ENCODE results near the gene EXOC4.

The EXOC4 gene

GRCh38 chr7:133654547-133654946 lies 401.7 kb downstream of the EXOC4 start:
- no peak overlapping the region for H3K4me3 ChIP-seq (ENCODE audit: low read depth, low read length)

DNA sequence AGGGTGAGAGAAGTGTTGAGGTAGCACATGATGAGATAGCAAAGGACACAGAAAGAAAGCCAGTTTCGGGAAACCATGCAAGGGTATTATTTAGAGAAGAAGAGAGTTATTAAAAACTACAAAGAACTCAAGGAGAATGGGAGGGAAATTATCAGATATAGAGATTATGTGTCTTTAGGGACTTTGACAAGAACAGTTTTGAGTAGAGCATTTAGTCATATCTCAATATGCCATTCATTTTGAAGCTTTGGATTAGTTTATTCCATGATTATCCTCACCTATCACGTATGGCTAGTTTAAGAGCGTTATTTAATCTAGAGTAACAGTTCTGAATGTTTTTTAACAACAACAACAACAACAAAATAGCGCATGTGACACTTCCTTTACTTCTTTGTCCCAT lies 409.4 kb downstream of the EXOC4 start:
- no peak overlapping the region for H3K4me3 ChIP-seq (ENCODE audit: low read depth, low read length)

GRCh38 chr7:133662830-133663229 lies 410.0 kb downstream of the EXOC4 start:
- H3K4me3 ChIP-seq (ENCODE audit: low read depth, low read length): no peak overlapping the region

GRCh38 chr7:133664528-133664927 lies 411.6 kb downstream of the EXOC4 start:
- H3K4me3 ChIP-seq (ENCODE audit: low read depth, low read length): no peak overlapping the region

DNA sequence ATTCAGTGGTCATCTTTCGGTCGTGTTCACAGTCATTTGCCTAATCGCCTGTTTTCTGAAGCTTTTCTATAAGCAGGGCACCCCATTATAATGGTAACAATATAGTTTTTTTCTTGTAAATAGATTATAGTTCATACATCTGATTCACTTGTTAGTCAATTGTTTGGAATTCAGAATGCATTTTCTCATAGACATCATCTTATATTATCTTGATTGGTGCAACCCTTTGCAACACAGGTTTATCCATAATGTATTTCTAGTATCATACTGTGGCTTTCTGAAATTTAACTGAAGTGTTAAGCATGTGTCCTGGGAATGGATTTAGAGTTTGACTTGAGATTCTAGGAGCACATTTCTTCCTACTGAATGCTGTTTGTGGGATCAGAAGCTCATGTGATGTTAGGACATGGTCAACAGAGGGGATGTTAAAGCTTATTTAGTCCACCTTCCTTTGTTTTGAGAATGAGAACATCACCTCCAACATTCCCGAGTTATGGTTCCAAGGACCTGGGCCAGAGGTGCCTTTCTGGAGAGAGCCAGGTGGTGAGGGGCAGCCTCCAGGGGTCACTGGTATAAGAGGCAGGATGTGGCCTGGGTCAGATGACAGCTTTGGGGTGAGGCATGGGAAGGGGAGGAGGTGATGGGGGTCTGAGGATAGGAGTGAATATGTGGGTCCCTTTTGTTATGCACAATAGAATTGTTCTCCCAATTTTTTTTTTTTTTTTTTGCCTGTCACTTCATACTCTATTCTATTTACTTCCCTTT lies 415.6 kb downstream of the EXOC4 start:
- no peak overlapping the region for H3K4me3 ChIP-seq (ENCODE audit: low read depth, low read length)

DNA sequence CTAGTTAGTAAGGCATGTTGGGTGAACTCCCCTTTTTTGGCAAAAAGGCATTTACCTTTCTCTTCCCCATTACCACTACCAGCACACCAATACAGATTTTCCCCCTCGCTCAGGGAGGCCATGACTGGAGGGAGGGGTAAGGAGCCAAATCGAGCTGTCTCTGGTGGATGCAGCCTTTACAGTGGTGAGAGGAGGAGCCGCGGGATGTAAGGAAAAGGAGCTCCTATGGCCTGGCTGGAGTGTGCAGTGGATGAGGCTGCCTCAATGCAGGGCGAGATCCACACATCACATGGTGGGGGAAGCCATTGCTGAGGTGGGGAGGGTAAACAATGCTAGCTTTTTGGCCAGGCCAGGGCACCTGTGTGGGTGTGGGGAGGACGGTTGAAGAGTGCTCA lies 416.2 kb downstream of the EXOC4 start:
- H3K4me3 ChIP-seq (ENCODE audit: low read depth, low read length): no peak overlapping the region

DNA sequence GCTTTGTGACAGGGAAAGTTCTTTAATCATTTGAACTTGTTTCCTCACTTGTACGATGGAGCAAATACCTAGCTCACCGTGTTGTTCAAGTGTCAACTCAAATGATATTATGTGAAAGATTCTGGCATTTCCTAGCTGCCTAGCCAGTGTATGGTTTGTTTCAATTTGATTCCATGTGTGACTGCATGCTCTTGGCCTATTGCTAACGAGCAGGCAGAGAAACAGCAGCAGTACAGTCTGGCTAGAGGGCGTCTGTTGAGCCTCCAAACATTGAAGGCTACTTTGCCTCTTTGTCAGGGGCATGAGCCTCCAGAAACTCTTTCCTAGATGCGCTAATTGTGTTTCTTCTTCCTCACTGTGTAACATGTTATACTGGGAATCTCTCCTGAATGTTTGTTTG lies 417.4 kb downstream of the EXOC4 start:
- H3K4me3 ChIP-seq (ENCODE audit: low read depth, low read length): no peak overlapping the region

GRCh38 chr7:133672866-133673265 lies 420.0 kb downstream of the EXOC4 start:
- no peak overlapping the region for H3K4me3 ChIP-seq (ENCODE audit: low read depth, low read length)

DNA sequence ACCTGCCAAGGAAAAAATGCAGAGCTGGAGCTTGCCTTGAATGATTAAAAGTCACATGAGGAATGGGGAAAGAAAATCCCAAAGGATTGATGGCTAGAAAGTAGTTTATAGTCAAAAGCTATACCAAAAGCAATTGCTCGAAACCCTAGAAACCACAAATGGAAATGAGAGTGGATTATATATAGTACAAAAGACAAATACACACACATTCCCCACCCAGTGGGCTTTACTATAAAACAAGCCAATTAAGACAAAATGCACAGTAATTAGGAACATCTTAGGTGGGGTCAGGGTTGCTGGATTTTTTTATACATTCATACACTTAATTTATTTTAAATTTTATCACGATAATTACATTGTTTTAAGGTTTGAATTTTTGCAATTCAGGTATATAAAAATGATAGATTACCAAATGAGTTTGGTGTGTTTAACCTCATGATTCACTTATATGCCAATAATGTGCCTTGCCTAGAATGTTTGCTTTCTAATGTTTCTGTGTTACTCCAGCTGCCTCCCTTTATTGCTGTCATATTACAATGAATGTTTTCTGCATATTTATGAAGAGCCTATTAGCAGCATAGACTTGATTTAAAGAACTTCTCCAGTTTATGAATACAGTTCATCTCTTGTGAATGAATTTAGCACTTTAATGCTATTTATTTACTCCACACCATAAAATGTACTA lies 421.3 kb downstream of the EXOC4 start:
- H3K4me3 ChIP-seq (ENCODE audit: low read depth, low read length): no peak overlapping the region

DNA sequence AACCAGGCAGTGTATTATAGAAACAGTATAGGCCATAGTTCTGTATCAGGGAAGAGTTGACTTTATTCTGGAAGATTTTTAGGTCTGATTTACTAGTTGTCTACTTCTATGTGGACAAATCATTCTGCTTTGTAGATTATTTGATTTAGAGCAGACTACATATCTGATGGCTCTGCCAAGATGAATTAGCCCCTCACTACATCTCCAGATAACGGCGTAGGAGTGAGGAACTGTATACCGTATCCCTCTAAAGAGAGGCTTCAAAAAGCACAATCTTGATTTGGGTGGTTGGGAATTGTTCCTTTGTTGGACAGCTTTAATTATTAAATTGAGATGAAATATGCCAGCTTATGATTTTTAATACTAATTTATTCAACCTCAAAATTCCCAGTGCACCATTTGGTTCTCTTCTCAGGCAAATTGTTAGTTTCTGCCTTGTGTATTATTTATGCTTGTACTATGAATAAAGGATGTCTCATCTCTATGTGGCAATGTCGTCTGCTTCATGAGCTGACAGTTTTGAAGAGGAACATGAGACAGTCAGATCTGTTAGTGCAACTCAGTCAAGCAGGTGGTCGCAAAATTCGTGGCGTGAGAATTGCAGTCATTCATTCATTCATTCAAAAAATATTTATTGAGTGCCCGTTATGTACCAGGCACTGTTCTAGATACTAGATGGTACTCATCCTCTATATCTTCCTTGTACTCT lies 422.8 kb downstream of the EXOC4 start:
- no peak overlapping the region for H3K4me3 ChIP-seq (ENCODE audit: low read depth, low read length)

GRCh38 chr7:133676805-133677370 lies 424.0 kb downstream of the EXOC4 start:
- H3K4me3 ChIP-seq (ENCODE audit: low read depth, low read length): no peak overlapping the region

GRCh38 chr7:133678137-133678814 lies 425.4 kb downstream of the EXOC4 start:
- H3K4me3 ChIP-seq (ENCODE audit: low read depth, low read length): no peak overlapping the region

DNA sequence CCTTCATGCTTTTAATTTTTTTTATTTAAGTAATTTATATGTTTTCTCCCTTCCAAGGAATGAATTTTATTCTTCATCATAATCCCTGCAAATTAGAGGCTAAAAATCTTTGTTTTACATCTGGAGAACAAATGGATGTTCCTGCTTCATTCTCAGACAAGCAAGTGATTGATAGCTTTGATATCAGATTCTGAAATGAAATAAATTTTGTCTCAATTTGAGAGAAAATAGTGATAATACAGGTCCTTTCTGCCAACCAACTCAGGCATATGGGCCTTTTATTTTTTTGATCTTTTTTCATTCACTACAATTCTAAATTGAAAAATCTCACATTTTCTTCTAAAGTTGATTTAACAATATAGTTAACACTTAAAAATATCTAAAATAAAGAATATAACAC lies 427.1 kb downstream of the EXOC4 start:
- no peak overlapping the region for H3K4me3 ChIP-seq (ENCODE audit: low read depth, low read length)

DNA sequence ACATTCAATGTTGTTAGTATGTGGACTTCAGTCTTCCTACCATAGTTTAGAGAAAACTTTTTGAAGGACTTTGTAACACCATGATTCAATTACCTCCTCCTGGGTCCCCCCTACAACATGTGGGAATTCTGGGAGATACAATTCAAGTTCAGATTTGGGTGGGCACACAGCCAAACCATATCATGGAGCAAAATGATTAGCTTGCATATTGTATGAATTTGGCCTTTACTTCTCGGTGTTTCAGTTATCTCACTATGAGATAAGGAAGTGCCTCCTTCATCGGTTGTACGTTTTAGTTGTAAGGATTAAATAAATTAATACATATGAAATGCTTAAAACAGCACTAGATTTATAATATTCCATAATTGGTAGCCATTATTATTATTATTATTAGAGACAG lies 428.7 kb downstream of the EXOC4 start:
- H3K4me3 ChIP-seq (ENCODE audit: low read depth, low read length): no peak overlapping the region

DNA sequence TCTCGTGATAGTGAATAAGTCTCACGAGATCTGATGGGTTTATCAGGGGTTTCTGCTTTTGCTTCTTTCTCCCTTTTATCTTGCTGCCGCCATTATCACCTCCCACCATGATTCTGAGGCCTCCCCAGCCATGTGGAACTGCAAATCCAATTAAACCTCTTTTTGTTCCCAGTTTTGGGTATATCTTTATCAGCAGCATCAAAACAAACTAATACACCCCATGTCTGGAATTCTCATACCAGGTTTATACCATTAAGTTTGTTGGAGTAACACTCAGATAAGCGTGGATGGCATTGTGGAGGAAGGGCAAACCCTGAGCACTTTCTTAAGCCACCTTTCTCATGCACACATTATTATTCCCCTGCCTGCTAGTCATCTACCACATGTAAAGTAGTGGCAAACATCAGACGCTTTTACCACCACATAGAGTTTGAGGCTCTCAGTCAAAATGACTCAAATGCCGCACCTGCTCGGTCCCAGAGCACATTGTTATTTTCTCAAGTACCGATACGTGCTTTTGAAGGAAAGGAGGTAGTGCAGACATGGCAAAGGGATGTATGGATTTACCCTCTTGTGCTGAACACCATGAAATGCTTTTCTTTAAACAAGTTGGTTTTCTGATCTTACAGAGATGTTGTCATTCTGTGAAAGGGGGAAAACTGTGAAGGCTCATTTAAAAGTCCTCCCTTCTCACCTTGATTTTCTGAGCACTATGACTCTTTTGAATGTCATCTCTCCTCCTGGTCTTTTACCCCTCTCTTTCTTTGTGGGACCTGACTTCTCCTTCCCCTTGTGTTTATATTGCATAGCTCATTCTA lies 429.7 kb downstream of the EXOC4 start:
- no peak overlapping the region for H3K4me3 ChIP-seq (ENCODE audit: low read depth, low read length)

DNA sequence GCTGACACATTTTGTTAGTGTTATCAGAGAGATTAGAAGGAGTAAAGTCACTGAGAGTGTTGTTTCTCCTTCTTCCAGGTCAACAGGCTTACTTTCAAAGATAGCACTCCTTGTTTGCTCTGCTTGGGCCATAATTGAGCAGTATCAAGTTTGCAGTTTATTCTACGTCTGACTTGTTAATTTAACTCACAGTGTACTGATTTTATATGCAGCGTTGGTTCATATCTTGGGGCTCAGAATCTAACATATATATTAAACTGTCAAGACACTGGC lies 430.2 kb downstream of the EXOC4 start:
- no peak overlapping the region for H3K4me3 ChIP-seq (ENCODE audit: low read depth, low read length)

- no peak overlapping the region for H3K4me3 ChIP-seq (ENCODE audit: low read depth, low read length)
Measured at GRCh38 chr7:133688483-133689239, 435.8 kb downstream of the EXOC4 start.

- no peak overlapping the region for H3K4me3 ChIP-seq (ENCODE audit: low read depth, low read length)
Measured at GRCh38 chr7:133690740-133691139, 437.9 kb downstream of the EXOC4 start.

GRCh38 chr7:133691727-133692610 lies 439.1 kb downstream of the EXOC4 start:
- no peak overlapping the region for H3K4me3 ChIP-seq (ENCODE audit: low read depth, low read length)

Data from iPS-11a (cell line).